Measurements from ENCODE around the gene SH3PXD2B.
A peak's percentile ranks its signal among the peaks of the same experiment; 100 is the strongest.
"Not testable (repeated sequence)": the region's sequence is repeated elsewhere in the genome, so short reads cannot be mapped to it uniquely, and the experiment has no call there.

Gene SH3PXD2B

DNA sequence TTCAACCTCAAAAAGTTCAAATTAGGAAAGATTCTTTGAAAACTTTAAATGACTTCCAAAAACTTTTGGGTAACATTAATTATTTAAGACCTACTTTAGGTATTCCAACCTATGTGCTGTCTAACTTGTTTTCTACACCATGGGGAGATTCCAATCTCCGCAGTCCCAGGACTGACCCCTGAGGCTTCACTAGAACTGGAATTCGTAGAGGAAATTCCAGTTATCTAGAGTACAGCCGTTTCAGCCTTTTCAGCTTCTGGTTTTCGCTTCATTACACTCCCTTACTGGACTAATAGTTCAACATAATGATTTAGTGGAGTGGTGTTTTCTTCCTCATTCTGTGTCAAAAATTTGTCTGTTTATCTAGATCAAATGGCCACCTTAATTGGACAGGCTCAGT, 55.7 kb downstream of the SH3PXD2B start:
- not testable (repeated sequence) for DNase-seq

DNA sequence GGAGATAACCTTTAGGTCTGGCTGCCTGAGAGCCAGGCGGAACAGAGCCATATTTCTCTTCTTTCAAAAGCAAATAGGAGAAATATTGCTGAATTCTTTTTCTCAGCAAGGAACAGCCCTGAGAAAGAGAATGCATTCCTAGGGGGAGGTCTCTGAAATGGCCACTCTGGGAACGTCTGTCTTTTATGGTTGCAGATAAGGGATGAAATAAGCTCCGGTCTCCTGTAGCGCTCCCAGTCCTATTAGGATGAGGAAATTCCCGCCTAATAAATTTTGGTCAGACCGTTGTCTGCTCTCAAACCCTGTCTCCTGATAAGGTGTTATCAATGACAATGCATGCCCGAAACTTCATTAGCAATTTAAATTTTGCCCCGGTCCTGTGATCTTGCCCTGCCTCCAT, 57.3 kb downstream of the SH3PXD2B start:
- DNase-seq = not testable (repeated sequence)

DNA sequence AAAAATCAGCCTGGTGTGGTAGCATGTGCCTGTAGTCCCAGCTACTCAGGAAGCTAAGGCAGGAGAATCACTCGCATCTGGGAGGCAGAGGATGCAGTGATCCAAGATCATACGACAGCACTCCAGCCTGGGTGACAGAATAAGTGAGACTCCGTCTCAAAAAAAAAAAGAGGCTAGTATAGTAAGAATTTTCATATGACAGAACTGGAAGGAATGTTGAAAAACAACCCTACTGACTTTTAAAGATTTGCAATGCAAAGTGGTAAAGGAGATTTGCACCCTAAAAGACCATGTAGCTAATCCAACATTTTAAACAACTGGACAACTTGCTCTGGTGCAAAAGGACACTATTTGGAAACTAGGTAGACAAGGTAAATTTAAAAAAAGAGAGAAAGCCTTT, 58.1 kb downstream of the SH3PXD2B start:
- DNase-seq = no peak

DNA sequence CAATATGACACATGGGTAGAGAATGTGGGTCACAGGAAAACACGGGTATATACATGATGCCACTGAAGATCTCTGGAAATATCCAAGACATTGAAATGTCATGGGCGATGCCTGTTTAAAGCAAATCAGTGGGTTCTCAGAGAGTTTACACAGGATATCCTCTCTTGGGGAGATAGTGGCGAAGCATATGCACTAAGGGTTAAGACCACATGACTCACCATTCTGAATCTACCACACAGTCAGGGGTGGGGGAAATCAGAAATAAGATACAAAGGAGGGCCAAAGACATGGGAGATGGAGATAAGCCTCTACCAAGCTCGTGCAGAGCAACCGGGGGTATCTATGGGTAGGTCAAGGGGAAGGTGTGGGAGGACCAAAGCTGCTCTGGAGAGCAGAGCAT, 58.8 kb downstream of the SH3PXD2B start:
- DNase-seq = no peak

DNA sequence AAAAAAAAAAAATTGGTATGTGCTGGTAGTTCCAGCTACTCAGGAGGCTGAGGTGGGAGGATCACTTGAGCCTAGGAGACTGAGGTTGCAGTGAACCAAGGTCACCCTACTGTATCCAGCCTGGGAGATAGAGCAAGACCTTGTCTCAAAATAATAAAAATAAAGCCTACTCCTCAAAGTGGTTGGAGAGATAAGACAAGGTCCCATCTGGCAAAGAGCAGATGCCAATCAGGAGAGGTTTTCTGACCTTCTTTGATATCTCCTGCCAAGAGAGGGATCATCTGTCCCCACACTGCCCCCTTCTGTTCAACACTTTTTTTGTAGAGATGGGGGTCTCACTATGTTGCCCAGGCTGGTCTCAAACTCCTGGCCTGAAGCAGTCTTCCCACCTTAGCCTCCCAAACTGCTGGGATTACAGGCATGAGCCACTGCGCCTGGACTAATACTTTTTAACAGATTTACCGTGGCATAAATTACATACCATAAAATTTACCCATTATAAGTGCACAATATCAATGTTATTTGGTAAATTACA, 64.7 kb downstream of the SH3PXD2B start:
- no peak for DNase-seq

DNA sequence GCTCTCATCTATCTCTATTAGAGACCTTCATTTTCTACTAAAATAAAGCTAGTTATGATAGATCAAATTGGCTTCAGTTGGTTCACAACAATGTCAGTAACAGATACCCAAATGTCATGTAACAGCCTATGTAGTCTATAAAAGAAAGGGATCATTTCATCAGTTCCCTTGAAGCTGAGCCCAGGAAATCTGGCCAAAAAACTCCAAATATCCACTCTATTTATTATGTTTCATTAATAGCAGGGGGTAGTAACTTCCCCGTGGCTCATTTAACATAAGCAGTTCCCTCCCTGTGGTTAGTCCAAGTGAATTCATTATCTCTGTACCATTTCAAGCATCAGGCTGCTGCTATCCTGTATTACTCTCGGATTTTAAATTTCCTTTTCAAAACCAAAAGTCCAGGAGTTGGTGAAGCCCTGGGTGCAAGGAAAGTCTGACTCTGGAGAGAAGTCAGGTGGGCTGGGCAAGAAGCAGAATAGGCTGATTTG, 66.0 kb downstream of the SH3PXD2B start:
- no peak for DNase-seq

DNA sequence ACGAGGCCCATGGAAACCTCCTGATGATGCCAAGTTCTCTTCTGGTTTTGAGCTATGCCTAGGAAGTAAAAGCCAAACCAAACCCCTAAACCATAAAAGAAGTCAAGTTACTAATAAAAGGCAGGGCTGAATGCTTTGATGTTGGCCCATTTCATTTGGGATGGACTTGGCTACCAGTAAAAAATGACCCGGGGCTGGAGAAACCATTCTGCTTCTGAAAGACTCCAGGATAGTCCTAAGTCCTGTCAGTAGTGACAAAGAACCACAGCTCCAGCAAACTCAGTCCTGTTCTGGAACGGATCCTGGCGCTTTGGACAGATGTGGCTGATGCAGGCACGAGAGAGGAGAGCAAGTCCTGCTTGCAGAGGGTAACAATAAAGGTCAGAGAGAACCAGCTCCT, 68.6 kb downstream of the SH3PXD2B start:
- DNase-seq = no peak

DNA sequence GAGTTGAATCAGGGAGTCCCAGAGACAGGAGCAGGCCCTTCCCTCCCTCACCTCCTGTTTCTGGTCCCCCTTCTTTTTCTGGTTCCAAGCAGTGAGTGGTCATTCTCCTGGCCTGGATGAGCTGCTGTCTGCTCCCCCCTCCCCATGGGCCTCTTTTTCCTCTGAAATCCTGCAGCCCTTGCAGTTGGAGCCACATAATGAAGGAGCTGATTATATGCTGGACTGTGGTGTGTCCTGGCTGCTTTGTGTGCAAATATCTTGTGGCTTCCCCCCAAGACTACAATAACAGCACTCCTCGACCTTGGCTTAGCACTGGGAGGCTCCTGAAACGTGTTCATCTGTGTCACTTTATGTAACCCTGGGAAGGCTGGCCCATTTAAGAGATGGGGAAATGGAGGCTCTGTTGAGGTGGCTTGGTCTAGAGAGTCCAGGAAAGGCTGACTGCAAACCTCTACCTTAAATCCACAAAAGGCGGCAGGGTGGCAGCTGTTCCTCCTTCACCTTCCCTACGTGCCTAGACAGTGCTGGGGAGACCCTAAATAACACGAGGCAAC, 69.2 kb downstream of the SH3PXD2B start:
- no peak for DNase-seq

DNA sequence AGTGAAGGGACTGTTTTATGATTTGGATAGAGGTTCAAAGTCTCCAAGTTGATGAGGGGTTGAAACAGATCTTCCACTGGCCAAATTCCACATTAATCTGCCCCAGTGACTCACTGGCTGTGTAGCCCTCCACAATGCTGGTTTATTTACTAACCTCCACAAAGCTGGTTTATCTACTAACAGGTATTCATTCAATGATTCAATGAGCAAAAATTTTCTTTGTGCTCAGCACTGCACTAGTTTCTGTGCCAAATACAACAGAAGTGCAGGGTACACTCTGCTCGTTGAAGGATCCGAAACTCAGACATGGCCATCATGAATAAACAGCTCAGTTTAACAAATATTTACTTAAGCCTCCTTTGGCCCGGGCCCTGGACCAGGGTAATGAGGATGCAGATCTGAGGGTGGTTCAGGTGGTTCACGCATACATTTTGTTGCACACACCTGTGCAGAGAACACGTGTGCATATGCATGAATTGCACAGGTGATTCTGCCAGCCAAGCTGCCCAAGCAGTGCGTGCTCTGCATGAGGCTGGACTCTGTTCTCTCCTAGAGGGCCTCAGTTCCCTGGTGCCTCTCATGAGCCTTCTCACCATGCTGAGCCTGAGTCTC, 71.0 kb downstream of the SH3PXD2B start:
- DNase-seq = no peak

DNA sequence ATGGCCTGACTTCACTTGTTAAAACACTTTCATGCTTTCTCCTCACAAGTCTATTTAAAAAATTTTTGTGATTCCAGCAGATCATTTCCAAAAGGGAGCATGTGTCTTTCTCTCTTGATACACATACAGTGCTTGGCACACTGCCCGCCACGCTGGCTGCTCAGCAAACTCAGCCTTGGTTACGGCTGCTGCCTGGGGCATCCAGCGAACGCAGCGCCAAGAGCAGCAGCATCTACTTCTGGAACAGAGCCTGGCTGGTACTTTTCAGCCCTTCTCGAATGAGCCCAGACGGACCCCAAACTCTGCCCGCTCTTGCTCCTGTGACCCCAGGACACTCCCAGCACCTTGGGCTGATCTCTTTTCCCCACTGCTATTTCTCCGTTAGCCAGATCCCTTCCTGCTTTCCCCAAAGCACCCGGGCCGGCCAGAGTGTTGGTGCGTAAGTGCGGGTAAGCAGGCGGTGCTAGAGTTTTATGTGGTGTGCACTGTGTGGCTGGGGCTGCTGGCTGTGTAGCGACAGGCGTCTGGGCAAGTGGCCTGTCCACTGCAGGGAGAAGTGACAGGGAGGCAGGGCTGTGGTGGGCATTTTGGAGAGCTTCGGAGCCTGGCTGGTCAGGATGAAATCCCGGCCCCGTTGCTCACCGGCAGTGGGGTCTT, 73.2 kb downstream of the SH3PXD2B start:
- no peak for DNase-seq

DNA sequence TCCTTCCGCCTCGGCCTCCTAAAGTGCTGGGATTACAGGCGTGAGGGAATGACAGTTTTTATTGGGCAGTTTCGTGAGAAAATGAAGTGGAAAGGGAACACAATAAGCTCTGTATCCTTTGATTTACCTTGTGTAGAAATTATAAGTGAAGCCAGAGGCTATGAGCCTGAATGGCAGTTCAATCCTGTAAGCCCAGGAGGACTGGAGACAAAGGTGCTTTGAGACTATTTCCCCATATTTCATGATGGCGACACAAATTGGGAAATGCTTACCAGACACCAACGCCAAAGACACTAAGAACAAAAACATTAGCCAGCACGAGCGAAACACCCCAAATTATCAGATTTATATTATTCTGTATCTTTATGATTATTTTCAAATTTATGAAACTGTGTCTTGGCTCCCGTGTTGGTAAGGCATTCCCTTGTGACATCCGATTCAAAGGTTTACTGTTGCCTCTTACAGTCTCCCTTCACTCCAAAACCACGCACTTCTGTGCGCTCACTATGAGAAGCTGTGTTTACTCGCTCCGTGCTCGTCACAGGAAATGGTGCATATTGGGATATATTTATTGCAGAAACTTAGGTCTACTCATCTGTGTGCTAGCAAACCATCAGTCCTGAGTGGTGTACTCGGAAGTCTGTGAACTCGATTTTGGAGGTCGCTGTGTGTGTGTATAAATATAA, 73.9 kb downstream of the SH3PXD2B start:
- no peak for DNase-seq

DNA sequence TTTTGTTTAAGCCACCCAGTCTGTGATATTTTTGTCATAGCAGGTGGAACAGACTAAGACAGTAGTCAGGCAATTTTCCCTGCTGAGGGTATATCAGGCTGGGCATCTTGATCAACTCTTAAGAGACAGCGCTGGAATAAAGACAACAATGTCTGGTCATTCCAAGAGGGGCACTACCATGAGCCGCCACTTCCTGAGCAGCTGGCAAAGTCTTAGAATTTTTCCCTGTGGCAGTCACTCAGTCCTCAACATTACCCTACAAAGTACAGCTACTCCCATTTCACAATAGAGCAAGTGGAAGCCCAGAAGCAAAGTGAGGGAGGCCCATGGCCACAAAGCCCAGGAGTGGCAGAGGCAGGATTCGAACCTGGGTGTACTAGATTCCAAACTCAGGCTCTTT, 74.8 kb downstream of the SH3PXD2B start:
- no peak for DNase-seq

DNA sequence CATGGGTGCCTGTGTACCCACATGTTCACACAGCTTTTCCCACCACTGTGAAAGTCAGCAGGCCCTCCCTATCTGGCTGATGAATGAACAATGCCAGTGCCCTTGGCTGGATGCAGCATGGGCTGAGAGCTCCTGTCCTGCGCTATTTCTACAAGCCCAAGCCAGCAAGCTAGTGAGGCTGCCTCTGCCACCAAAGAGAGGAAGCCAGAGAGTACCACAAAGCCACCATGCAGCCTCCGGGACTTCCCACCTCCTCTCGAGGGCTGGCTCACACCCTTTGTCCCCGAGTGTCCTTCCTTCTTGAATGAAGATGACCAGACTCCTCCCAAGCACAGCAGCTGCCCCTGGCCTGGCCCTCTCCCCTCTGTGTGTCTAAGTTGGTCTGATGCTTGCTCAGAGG, 76.5 kb downstream of the SH3PXD2B start:
- DNase-seq = no peak

DNA sequence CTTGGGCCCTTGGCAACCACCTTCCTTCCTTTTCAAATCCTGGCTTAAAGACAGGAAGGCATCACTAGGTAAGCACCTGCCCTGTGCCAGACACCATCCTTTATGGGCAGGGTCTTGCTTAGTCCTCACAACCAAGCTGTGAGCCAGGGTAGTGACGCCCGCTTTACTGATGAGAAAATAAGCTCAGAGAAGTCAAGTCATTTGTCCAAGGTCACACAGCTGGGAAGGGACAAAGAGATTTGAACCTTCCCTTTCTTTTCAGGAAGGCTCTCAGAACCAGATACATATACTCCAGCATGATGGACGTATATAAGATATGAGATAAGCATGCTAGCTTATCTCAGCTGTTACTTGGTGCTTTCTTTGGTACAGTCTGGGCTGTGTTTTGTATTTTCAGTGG, 76.9 kb downstream of the SH3PXD2B start:
- DNase-seq = no peak

DNA sequence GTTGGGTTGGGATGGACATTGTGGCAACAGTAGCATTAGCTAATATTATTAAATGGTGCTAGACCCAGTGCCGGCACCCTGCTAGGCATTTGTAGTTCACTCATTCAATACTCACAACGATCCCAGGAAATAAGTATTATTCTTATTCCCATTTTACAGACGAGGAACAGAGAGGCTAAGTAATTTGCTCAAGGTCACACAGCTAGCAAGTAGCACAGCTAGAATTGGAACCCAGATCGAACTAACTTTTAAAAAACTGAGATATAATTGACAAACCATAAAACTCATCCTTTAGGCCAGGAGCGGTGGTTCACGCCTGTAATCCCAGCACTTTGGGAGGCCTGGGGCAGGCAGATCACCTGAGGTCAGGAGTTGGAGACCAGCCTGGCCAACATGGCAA, 79.5 kb downstream of the SH3PXD2B start:
- no peak for DNase-seq

DNA sequence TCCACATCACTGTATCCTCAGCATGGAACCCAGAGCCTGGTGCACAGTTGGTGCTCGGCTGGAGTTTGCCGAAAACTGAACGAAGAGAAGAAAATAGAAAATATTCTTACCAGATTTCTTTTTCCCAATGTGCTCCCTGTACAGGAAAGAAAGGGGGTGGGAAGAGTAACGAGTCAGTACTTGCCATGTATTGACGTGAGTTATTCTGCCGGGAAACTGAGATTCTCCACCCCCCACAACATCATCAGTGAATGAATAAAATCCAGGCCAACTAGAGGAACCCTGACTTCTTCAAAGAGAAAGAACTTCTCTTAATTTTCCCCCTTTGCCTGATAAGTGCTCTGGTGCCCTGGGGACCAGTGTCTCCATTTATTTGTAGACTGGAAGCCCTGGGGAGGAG, 80.6 kb downstream of the SH3PXD2B start:
- no peak for DNase-seq

DNA sequence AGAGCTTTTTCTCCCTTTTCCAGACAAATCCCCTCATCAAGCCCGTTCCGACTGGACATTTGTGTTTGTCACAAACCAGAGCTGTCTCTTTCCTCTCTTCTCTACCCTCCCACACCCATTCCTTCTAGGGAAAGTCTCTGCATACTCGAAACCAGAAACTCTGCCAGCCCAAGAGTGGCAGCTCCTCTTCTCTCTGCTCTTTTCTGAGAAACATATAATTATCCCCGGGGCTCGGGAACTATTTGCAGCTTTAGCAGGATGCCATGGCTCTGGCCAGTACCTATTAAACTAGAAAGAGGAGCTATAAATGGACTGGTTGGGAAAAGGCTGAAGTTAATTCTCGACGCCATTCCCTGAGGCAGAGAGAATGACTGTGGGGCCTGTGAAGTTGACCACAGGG, 82.6 kb downstream of the SH3PXD2B start:
- peak; percentile 73 for DNase-seq

DNA sequence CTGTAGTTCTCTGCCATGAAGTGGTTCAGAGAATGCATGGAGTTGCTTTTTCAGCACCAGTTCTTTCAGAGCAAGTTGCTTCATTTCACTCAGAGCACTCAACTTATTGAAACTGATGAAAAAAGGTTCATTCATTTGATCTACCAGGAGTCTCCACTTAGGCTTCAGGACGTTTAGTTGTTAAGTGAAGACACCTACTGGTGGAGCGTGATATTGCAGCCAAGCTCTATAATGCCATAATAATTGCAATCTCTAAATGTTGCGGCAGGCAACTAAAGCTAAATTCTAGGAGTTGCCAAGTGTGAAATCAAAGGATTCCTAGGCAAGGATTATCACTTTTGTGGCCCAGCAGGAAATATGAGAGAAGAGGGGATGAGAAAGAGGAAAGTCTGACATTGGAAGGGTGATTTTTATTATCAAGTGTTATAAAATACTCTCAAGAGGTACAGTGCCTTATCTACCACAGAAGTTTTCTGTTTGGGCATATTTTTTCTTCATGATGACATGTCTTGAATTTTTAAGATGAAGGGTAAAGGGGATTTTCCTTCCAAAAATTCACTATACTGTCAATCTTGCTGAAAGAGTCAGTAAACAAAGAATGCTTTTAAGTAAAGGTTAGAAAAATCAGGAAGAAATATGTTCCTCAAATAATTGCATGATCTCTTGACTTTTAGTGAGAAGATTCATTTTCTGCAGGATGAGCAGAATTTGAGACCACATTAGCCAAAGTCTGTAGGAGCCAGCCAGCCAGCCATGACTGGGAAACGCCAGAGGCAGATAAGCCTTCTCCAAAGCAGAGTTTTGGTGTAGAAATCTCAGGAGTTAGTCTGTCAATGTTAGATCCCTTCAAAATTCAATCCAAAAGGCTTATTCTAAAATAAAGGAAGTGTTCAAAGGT, 83.4 kb downstream of the SH3PXD2B start:
- no peak for DNase-seq

DNA sequence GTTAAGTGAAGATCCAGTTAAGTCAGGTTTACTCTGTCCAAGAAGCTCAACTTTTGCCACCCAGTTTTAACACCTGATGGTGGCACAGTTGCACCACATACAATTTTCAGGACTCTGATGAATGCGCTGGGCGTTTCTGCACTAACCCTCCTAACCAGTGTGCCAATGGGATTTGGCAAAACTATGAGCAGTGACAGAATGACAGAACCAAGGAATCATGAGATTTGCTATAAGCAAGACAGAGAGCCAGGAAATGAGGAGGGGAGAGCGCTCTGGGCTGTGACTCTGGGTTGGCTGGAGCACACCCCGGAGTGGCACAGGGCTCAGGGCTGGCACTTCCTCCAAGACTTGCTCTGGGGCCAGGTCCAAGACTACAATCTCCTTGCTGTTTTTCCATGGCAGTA, 84.1 kb downstream of the SH3PXD2B start:
- no peak for DNase-seq

DNA sequence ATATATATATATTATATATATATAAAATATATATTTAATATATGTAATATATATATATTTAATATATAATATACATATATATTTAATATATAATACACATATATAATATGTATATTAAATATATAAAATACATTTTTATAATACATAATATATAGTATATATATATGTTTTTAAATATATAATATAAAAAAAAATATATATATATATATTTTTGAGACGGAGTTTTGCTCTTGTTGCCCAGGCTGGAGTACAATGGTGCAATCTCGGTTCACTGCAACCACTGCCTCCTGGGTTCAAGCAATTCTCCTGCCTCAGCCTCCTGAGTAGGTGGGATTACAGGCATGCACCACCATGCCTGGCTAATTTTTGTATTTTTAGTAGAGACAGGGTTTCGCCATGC, 85.6 kb downstream of the SH3PXD2B start:
- DNase-seq = not testable (repeated sequence)

DNA sequence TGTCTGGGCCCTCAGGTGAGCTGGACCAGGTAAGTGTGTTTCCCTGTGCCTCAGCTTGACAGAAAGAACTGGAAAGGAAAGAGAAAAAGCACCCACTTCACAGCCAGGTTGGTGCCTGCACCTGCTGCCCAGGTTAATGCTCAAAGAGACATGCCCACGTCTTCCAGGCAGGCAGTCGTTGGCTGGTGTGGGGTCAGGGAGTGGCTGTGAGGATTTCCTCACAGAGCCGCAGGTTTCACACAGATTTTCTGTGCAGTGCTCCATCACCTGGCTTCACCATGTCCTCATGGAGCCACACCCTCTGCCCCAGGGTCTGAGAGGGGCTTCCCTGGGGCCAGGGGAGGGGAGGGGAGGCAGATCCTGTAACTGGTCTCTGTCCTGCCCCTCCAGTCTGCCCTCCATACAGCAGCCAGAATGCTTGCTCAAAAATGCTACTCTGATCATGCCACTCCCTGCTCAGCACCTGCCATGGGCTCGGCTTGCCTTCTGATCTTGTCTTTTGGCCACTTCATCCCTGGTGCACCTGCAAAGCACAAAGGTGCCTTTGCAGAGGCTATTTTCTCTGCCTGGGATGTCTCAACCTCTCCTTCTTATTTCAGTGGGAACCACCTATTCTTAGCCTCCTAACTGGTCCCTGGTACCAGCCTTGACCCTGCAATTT, 88.2 kb downstream of the SH3PXD2B start:
- DNase-seq = no peak

DNA sequence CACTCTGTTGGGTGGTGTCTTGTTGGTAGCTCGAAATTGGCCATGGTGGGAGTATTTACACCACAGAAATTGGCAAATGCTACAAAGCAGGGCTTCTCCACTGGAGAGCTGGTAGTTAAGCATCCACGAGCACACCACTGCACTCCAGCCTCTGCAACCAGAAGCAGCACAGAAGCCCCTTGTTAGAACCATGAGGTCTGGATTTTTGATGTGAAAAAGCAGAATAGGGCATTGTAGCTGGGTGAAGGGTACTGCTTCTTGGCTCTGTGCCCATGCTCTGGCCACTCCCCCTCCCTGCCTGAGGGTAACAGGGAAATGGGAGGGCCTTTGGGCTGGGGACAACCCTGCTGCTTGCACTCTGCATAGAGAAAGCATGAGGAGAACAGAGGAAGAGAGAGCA, 89.6 kb downstream of the SH3PXD2B start:
- DNase-seq = no peak

All from NCI-H2227 treated with DMSO at 0.1 percent for 48 hours (cell line).